Measurements from ENCODE around the gene ERN1.

GRCh38 chr17:64042700-64043485, 87.1 kb downstream of the ERN1 start:
- TF ChIP-seq CTCF (IDR thresholded peaks at IDR 0.05) = no peak
- TF ChIP-seq EP300 (IDR thresholded peaks at IDR 0.05; ENCODE audit: low read depth) = no peak
- TF ChIP-seq POLR2A (IDR thresholded peaks at IDR 0.05) = no peak
- no peak for TF ChIP-seq POLR2AphosphoS5 (IDR thresholded peaks at IDR 0.05)
